Measurements from ENCODE around the gene GIMAP1.
"Not testable (repeated sequence)": the region's sequence is repeated elsewhere in the genome, so short reads cannot be mapped to it uniquely, and the experiment has no call there.

Gene GIMAP1

GRCh38 chr7:150716368-150716767, at the start of gene GIMAP1:
TSS of gene GIMAP1 (plus strand) at chr7:150716613. CDS start at chr7:150719048, 2,435 bp downstream.
- no peak for DNase-seq (ENCODE audit: low read depth, low spot score)

GRCh38 chr7:150668472-150668911, 47.9 kb upstream of the GIMAP1 start:
- DNase-seq (ENCODE audit: low read depth, low spot score): no peak

DNA sequence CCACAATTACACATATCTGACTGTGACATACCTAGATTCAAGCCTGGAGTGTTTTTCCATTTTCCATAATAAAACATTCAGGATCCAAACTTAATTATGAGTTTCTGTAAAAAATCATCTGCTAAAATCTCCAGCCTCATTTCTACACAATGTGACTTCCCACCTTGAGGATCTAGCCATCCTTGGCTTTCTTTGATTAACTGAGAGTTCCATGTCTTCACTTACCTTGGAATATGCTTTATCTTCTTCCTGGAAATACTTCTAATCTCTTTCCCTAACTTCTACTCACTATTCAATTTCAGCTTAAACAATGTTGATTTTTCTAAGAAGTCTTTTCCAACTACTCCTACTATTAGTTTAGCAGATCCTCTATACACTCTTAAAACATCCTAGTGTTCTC, 47.4 kb upstream of the GIMAP1 start:
- DNase-seq (ENCODE audit: low read depth, low spot score): no peak

DNA sequence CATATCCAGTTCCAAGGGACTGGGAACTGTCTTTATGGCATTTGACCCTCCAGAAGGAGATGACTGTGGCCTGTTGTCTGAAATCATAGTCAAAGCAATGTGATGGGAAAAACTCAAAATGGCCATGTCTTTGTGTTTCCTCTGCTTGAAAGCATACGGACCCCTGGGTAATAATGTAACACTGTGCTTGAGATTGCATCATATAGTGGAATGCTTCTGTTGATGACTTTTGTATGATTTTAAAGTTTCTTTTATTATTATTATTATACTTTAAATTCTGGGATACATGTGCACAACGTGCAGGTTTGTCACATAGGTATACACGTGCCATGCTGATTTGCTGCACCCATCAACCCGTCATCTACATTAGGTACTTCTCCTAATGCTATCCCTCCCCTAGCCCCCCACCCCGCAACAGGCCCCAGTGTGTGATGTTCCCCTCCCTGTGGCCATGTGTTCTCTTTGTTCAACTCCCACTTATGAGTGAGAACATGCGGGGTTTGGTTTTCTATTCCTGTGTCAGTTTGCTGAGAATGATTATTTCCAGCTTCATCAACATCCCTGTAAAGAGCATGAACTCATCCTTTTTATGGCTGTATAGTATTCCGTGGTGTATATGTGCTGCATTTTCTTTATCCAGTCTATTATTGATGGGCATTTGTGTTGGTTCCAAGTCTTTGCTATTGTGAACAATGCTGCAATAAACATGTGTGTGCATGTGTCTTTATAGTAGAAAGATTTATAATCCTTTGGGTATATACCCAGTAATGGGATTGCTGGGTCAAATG, 44.4 kb upstream of the GIMAP1 start:
- not testable (repeated sequence) for DNase-seq (ENCODE audit: low read depth, low spot score)

DNA sequence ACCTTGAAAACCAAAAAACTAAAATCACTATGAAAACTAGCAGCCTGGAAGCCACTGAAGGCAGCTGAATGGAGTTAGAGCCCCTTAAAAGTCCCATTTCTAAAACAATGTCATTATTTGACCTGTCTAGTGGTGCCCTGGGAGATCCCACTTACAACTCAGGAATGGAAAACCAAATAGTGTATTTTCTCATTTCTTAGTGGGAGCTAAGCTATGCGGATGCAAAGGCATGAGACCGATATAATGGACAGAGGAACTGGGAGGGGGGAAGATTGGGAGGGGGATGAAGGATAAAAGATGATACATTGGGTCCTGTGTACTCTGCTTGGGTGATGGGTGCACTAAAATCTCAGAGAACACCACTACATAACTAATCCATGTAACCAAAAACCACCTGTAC, 40.7 kb upstream of the GIMAP1 start:
- no peak for DNase-seq (ENCODE audit: low read depth, low spot score)

- not testable (repeated sequence) for DNase-seq (ENCODE audit: low read depth, low spot score)
These were observed 40.1 kb upstream of the GIMAP1 start for GRCh38 chr7:150676276-150676675.

GRCh38 chr7:150676854-150677253, 39.6 kb upstream of the GIMAP1 start:
- DNase-seq (ENCODE audit: low read depth, low spot score): not testable (repeated sequence)

DNA sequence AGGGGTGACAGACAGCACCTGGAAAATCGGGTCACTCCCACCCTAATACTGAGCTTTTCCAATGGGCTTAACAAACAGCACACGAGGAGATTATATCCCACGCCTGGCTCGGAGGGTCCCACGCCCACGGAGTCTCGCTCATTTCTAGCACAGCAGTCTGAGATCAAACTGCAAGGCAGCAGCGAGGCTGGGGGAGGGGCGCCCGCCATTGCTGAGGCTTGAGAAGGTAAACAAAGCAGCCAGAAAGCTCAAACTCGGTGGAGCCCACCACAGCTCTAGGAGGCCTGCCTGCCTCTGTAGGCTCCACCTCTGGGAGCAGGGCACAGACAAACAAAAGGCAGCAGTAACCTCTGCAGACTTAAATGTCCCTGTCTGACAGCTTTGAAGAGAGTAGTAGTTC, 37.8 kb upstream of the GIMAP1 start:
- not testable (repeated sequence) for DNase-seq (ENCODE audit: low read depth, low spot score)

GRCh38 chr7:150680364-150680763, 36.0 kb upstream of the GIMAP1 start:
- not testable (repeated sequence) for DNase-seq (ENCODE audit: low read depth, low spot score)

- no peak for DNase-seq (ENCODE audit: low read depth, low spot score)
These were observed 31.0 kb upstream of the GIMAP1 start, which contains the start of gene GIMAP2 for GRCh38 chr7:150685219-150686029. TSS of gene GIMAP2 (plus strand) at chr7:150685706. CDS start at chr7:150687060, 1,354 bp downstream.

DNA sequence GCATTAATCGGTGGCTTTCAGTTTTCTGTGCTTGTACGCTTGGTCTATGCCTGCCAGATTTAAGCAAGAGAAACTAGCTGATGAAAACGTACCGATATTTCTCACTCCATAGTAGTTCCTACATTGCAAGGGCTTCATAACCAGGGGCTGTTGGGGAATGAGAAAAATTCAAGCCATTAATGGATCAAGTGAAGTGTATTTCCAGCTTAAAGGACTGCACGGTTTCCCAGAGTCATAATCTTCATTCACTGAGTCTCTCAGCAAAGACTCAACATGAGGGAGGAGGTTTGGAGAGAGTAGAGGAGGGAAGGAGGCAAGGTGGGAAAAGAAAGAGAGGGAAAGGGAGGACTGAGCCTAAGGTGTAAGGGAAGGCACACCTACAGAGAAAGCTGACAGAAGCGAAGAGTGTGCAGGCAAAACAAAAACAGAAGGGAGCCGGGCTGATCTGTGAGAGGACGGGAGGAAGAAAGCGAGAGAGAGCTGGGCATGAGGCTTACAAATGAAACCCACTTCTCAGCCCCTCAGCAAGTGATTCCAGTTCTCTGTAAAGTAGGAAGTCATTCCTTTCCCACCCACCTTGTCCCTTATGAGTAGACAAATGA, 30.3 kb upstream of the GIMAP1 start:
- DNase-seq (ENCODE audit: low read depth, low spot score): no peak

DNA sequence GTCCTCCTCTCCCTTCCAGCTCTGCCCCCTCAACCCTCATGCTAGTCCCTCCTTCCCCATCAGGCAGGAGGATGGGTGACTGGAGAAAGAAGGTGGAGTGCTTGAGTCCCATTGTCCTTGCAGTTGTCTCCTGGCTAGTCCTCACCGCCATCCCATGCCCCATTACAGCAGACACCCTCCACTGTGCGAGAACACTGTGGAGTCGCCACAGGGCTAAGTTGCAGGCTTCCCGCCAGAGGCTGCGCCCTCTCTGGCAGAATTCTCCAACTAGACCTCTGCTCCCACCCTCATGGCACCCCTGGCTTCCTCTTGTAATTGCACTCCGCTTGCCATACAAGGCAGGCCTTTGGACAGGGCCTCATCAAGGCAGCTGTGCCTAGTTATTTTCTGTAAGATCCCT, 27.8 kb upstream of the GIMAP1 start:
- DNase-seq (ENCODE audit: low read depth, low spot score): no peak

DNA sequence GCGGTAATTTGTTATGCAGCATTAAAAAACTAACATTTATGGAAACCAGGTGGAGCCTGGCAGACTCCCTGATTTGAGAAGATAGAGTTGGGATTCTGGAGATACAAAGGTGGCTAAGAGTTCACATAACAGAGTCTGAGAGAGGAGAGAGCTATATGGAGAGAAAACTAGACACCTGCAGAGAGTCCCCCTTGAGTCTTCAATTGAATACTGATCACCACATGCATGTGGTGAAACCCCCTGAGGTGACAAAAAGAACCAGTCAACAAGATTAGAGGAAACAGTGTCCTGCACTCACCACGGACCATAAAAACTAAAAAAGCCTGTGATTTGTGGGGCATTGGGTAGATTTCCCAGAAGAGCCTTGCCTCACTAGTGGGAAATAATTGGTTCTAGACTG, 20.8 kb upstream of the GIMAP1 start:
- no peak for DNase-seq (ENCODE audit: low read depth, low spot score)

GRCh38 chr7:150703209-150703608, 13.2 kb upstream of the GIMAP1 start:
- DNase-seq (ENCODE audit: low read depth, low spot score): no peak

GRCh38 chr7:150715293-150715692, 1.1 kb upstream of the GIMAP1 start:
- no peak for DNase-seq (ENCODE audit: low read depth, low spot score)

DNA sequence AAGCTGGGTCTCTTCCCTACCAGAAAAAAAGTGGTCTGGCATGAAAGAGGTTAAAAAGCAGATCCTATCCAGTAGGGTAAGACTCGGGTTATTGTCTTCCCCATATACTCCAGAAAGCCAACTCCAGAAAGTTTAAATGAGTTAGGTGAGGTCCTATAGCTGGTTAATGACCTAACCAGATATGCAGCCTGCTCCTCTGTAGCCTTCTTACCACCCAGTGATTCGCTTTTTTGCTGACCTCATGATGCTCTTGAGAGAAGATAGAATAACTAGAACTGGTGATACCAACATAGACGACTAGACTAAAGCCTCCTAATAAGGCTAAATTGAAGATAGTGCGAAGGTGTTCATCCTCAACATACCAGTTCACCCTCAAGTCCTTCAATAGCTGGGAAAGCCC, 675 bp upstream of the GIMAP1 start:
- DNase-seq (ENCODE audit: low read depth, low spot score): no peak

DNA sequence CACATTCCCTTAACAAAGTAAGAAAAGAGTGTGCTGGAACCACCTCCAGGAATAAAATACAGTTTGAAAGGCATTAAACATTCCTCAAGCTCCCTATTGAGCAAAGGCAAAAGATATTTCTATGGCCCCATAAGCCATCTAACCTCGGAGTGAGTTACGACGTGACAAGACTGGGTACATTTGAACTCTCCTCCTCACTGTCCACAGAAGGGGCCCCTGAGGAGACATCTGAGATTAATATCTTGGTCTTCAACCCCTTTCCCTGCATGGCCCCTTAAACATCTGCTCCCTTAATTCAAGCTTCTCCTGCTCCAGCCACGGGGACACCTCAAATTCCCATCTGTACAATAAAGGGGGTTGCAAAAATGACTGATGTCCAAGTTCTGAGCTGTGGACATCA, 526 bp downstream of the GIMAP1 start:
- DNase-seq (ENCODE audit: low read depth, low spot score): no peak

- no peak for DNase-seq (ENCODE audit: low read depth, low spot score)
These were observed 1.5 kb downstream of the GIMAP1 start for GRCh38 chr7:150717814-150718420.

DNA sequence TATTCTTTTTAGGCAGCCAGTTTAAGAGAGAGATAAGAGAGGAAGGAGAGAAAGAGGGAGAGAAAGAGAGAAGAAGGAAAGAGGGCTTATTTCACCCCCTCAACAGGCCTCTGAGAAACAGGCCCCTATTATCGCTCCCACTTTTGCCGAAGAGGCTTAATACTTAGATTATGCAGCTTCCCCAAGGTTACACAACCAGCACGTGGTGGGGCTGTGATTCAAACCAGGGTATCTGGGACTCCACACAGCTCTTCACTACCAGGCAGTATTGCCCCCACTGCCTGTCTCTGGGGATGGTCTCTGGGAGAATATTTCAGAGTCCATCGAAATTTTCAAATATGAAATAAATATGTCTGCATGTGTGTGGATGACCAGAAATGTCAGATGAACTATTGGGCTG, 3.0 kb downstream of the GIMAP1 start:
- no peak for DNase-seq (ENCODE audit: low read depth, low spot score)

DNA sequence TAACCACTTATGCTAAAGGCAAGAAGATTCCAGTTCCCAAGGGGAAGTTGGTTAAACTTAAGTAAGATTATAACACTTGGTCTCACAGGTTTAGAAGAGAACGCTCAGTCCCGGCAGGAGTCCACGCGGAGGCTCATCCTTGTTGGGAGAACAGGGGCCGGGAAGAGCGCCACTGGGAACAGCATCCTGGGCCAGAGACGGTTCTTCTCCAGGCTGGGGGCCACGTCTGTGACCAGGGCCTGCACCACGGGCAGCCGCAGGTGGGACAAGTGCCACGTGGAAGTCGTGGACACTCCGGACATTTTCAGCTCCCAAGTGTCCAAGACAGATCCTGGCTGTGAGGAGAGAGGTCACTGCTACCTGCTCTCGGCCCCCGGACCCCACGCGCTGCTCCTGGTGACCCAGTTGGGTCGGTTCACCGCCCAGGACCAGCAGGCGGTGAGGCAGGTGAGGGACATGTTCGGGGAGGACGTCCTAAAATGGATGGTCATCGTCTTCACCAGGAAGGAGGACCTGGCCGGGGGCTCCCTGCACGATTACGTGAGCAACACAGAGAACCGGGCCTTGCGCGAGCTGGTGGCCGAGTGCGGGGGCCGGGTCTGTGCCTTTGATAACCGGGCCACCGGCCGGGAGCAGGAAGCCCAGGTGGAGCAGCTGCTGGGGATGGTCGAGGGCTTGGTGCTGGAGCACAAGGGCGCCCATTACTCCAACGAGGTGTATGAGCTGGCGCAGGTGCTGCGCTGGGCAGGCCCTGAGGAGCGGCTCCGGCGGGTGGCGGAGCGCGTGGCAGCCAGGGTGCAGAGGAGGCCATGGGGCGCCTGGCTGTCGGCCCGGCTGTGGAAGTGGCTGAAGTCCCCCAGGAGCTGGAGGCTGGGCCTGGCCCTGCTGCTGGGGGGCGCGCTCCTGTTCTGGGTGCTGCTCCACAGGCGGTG, 3.8 kb downstream of the GIMAP1 start:
- no peak for DNase-seq (ENCODE audit: low read depth, low spot score)

GRCh38 chr7:150721970-150722373, 5.6 kb downstream of the GIMAP1 start:
- no peak for DNase-seq (ENCODE audit: low read depth, low spot score)

Measured in smooth muscle cell of the brain vasculature (primary cell).